Astrocyte (in vitro differentiated cells and primary cell): ENCODE measurements around the gene CACNA1C. TPM values are rescaled to one million over a fixed set of nuclear protein-coding genes. Genes with fewer than 3 reads are reported as not detected.

Source experiments
- DNase-seq: peaks from one replicate; pipeline ENCODE4 v3.0.0-alpha.2; 2010; ENCODE audit warnings: low read depth
- FAIRE-seq: peaks from 2 replicates; lab custom pipeline; 2011; peaks lifted over from hg19 to GRCh38; lab: Jason Lieb, UNC
- H2AFZ ChIP-seq: 2 replicates; pipeline ENCODE4 v1.6.0; 2012; ENCODE audit warnings: low read depth, low read length, inconsistent platforms
- H3K27ac ChIP-seq: 2 replicates; pipeline ENCODE4 v1.5.1; 2011; ENCODE audit warnings: low read depth, low read length, inconsistent platforms
- H3K27me3 ChIP-seq: 2 replicates; pipeline ENCODE4 v1.6.0; 2011; ENCODE audit warnings: low read length, inconsistent platforms; ENCODE audit not compliant: insufficient read depth
- H3K36me3 ChIP-seq: 2 replicates; pipeline ENCODE4 v1.5.1; 2011; ENCODE audit warnings: low read length, inconsistent platforms; ENCODE audit not compliant: insufficient read depth
- H3K4me1 ChIP-seq: 2 replicates; pipeline ENCODE4 v1.5.1; 2011; ENCODE audit warnings: low read length, inconsistent platforms; ENCODE audit not compliant: insufficient read depth
- H3K4me2 ChIP-seq: 2 replicates; pipeline ENCODE4 v1.6.0; 2012; ENCODE audit warnings: low read length, inconsistent platforms
- H3K4me3 ChIP-seq: 2 replicates; pipeline ENCODE4 v1.5.1; 2011; ENCODE audit warnings: low read depth, mild to moderate bottlenecking, low read length, inconsistent platforms; ENCODE audit not compliant: insufficient read depth
- H3K79me2 ChIP-seq: 2 replicates; pipeline ENCODE4 v1.6.0; 2012; ENCODE audit warnings: mild to moderate bottlenecking, low read length, inconsistent platforms; ENCODE audit not compliant: insufficient read depth
- H3K9ac ChIP-seq: 2 replicates; pipeline ENCODE4 v1.6.0; 2012; ENCODE audit warnings: mild to moderate bottlenecking, low read length, inconsistent platforms
- H3K9me3 ChIP-seq: 2 replicates; pipeline ENCODE4 v1.5.1; 2012; ENCODE audit warnings: low read depth, mild to moderate bottlenecking, low read length, inconsistent platforms; ENCODE audit not compliant: insufficient read depth
- H4K20me1 ChIP-seq: 2 replicates; pipeline ENCODE4 v1.6.0; 2012; ENCODE audit warnings: low read length, inconsistent platforms; ENCODE audit not compliant: insufficient read depth
- H3K27ac Mint-ChIP-seq: one replicate; pipeline ENCODE4 v1.8.0; 2021; ENCODE audit warnings: mild to moderate bottlenecking, mixed read lengths; ENCODE audit not compliant: unreplicated experiment
- H3K27me3 Mint-ChIP-seq: one replicate; pipeline ENCODE4 v1.8.0; 2021; ENCODE audit warnings: low read depth, mixed read lengths; ENCODE audit not compliant: unreplicated experiment
- H3K36me3 Mint-ChIP-seq: one replicate; pipeline ENCODE4 v1.8.0; 2021; ENCODE audit warnings: low read depth, mixed read lengths; ENCODE audit not compliant: unreplicated experiment
- H3K4me1 Mint-ChIP-seq: one replicate; pipeline ENCODE4 v1.8.0; 2021; ENCODE audit warnings: low read depth, mixed read lengths; ENCODE audit not compliant: unreplicated experiment
- H3K4me3 Mint-ChIP-seq: one replicate; pipeline ENCODE4 v1.8.0; 2021; ENCODE audit warnings: mild to moderate bottlenecking, moderate library complexity, mixed read lengths; ENCODE audit not compliant: unreplicated experiment
- H3K9me3 Mint-ChIP-seq: one replicate; pipeline ENCODE4 v1.8.0; 2021; ENCODE audit warnings: mild to moderate bottlenecking, mixed read lengths; ENCODE audit not compliant: unreplicated experiment
- CTCF ChIP-seq: IDR thresholded peaks from 2 replicates; pipeline ENCODE4 v1.5.1; 2011; ENCODE audit warnings: low read depth, mild to moderate bottlenecking, inconsistent platforms, low read length, moderate library complexity; ENCODE audit not compliant: insufficient read depth
- EZH2 ChIP-seq: IDR thresholded peaks from 2 replicates; pipeline ENCODE4 v1.6.1; 2012; ENCODE audit warnings: mild to moderate bottlenecking, low read length, inconsistent platforms; ENCODE audit not compliant: insufficient read depth
- total RNA-seq: library from RNA; stranded (reverse); gene quantifications from 2 replicates; pipeline ENCODE4 v1.2.1, GENCODE V29; 2021

The CACNA1C gene
- total RNA-seq, 1 donor from 2014 or later, result 2.1 TPM

DNA sequence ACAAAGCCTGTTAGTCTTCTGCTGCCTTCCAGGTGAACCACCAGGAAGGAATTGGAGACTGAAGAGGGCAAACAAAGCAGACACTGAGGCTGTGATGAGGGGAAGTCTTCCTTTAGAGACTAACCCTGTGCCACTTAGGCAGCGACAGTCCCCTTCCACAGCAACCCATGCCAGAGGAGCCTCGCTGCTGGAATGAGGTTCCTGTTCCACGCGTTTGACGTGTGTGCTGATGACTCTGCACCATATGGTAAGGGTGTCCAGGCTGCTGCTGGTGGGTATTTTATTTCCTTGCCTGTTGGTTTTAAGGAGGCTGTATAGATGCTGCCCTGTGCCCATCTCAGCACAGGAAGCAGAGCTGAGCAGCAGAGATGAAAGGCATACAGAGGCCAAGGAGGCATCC is 380.1 kb downstream of the CACNA1C start:
- no peak for TF ChIP-seq CTCF
- no peak for TF ChIP-seq EZH2
- no peak overlapping the region for H3K27ac ChIP-seq
- no peaks in the 10 kb centered on the region for H3K79me2 ChIP-seq
- H3K36me3 Mint-ChIP-seq, result no peaks in the 10 kb centered on the region
- no peaks in the 10 kb centered on the region for H3K4me1 Mint-ChIP-seq
- H3K4me3 ChIP-seq, result no peak overlapping the region
- H3K27me3 Mint-ChIP-seq, result peaks cover 50% of the 10 kb centered on the region
- no peak overlapping the region for H3K4me2 ChIP-seq
- H3K9me3 ChIP-seq, result no peaks in the 10 kb centered on the region
- H3K36me3 ChIP-seq, result no peaks in the 10 kb centered on the region
- no peaks in the 10 kb centered on the region for H3K27me3 ChIP-seq
- H3K9me3 Mint-ChIP-seq, result peaks cover 16% of the 10 kb centered on the region
- H2AFZ ChIP-seq, result no peak overlapping the region
- no peak overlapping the region for H3K4me3 Mint-ChIP-seq
- H3K4me1 ChIP-seq, result no peaks in the 10 kb centered on the region
- DNase-seq, result no peak
- H3K9ac ChIP-seq, result no peak overlapping the region
- no peak for FAIRE-seq
- H4K20me1 ChIP-seq, result no peaks in the 10 kb centered on the region
- H3K27ac Mint-ChIP-seq, result no peak overlapping the region

- Mint-ChIP-seq H3K27me3 (peaks cover 45% of the 10 kb centered on the region), H3K36me3 (no peaks in the 10 kb centered on the region), H3K4me3 (no peak overlapping the region), H3K4me1 (no peaks in the 10 kb centered on the region), H3K27ac (no peak overlapping the region), H3K9me3 (peaks cover 7% of the 10 kb centered on the region)
- Histone ChIP-seq H3K4me3 (no peak overlapping the region), H3K9ac (no peak overlapping the region), H3K27me3 (no peaks in the 10 kb centered on the region), H2AFZ (no peak overlapping the region), H4K20me1 (no peaks in the 10 kb centered on the region), H3K36me3 (no peaks in the 10 kb centered on the region), H3K4me1 (no peaks in the 10 kb centered on the region), H3K4me2 (no peak overlapping the region), H3K27ac (no peak overlapping the region), H3K79me2 (no peaks in the 10 kb centered on the region), H3K9me3 (no peaks in the 10 kb centered on the region)
- DNase-seq (no peak), FAIRE-seq (no peak)
- TF ChIP-seq EZH2, result no peak
- TF ChIP-seq CTCF, result no peak
Observed at GRCh38 chr12:2435511-2435910, 382.7 kb downstream of the CACNA1C start.

GRCh38 chr12:2439332-2440100 is 386.7 kb downstream of the CACNA1C start:
- Histone ChIP-seq H3K4me2 (no peak overlapping the region), H3K9ac (no peak overlapping the region), H3K27me3 (peaks cover 13% of the 10 kb centered on the region), H4K20me1 (no peaks in the 10 kb centered on the region), H3K36me3 (no peaks in the 10 kb centered on the region), H3K79me2 (no peaks in the 10 kb centered on the region), H3K9me3 (no peaks in the 10 kb centered on the region), H3K4me3 (no peak overlapping the region), H2AFZ (no peak overlapping the region), H3K4me1 (no peaks in the 10 kb centered on the region), H3K27ac (no peak overlapping the region)
- no peak for FAIRE-seq
- Mint-ChIP-seq H3K27ac (no peak overlapping the region), H3K36me3 (no peaks in the 10 kb centered on the region), H3K9me3 (peaks cover 3% of the 10 kb centered on the region), H3K4me1 (no peaks in the 10 kb centered on the region), H3K4me3 (no peak overlapping the region), H3K27me3 (peaks cover 45% of the 10 kb centered on the region)
- no peak for TF ChIP-seq EZH2
- no peak for TF ChIP-seq CTCF
- no peak for DNase-seq
